Measurements from ENCODE around the gene RPL7A. TPM values are rescaled to one million over a fixed set of nuclear protein-coding genes. Genes with fewer than 3 reads are reported as not detected.
A peak's percentile ranks its signal among the peaks of the same experiment; 100 is the strongest.

The RPL7A gene
- total RNA-seq, 1 donor from 2014 or later, result 2,045 TPM

DNA sequence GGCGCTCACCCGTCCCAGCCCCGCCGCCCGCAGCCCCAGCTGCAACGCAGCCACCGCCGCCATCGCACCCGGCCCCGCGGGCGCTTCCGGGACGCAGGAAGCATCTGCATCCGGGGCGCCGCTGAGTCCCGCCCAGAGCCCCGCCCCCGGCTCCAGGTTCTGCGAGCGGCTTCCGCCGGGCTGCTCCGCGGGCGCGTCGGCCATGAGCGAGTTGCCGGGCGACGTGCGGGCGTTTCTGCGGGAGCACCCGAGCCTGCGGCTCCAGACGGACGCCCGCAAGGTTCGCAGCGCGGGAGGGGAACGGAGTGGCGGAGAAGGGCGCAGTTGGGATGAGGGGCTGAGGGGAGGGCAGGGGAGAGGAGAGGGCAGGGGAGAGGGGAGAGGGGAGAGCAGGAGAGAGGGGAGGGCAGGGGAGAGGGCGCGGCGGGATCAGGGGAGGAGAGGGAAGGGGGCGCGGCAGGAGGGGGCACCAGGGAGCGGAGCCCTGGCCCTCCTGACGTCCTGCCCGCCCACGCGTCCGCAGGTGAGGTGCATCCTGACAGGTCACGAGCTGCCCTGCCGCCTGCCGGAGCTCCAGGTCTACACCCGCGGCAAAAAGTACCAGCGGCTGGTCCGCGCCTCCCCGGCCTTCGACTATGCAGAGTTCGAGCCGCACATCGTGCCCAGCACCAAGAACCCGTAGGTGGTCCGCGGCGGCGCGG lies 8.5 kb downstream of the RPL7A start, which contains the start of the genes SURF1 and SURF2:
SURF1 (minus strand) TSS at position 97 of the 701 bp plus-strand sequence; CDS start at position 63, 34 bp downstream.
SURF2 (plus strand) TSS at position 160 of the 701 bp plus-strand sequence; CDS start at position 203, 43 bp downstream.
- Mint-ChIP-seq H3K9me3 (ENCODE audit: low read depth) (no peaks in the 10 kb centered on the region), H3K27ac (peak within 1 kb of the TSS; percentile 95), H3K4me1 (ENCODE audit: low read depth) (peaks cover 8% of the 10 kb centered on the region), H3K4me3 (ENCODE audit: low read depth) (peak within 1 kb of the TSS; percentile 89), H3K36me3 (ENCODE audit: insufficient read depth) (peaks cover 12% of the 10 kb centered on the region), H3K27me3 (no peaks in the 10 kb centered on the region)
- TF ChIP-seq, protein P1, sequence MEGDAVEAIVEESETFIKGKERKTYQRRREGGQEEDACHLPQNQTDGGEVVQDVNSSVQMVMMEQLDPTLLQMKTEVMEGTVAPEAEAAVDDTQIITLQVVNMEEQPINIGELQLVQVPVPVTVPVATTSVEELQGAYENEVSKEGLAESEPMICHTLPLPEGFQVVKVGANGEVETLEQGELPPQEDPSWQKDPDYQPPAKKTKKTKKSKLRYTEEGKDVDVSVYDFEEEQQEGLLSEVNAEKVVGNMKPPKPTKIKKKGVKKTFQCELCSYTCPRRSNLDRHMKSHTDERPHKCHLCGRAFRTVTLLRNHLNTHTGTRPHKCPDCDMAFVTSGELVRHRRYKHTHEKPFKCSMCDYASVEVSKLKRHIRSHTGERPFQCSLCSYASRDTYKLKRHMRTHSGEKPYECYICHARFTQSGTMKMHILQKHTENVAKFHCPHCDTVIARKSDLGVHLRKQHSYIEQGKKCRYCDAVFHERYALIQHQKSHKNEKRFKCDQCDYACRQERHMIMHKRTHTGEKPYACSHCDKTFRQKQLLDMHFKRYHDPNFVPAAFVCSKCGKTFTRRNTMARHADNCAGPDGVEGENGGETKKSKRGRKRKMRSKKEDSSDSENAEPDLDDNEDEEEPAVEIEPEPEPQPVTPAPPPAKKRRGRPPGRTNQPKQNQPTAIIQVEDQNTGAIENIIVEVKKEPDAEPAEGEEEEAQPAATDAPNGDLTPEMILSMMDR (IDR thresholded peaks at IDR 0.05; ENCODE audit: unreplicated experiment), result peak; percentile 29
- peak; percentile 79 for DNase-seq (ENCODE audit: low spot score, unreplicated experiment)

DNA sequence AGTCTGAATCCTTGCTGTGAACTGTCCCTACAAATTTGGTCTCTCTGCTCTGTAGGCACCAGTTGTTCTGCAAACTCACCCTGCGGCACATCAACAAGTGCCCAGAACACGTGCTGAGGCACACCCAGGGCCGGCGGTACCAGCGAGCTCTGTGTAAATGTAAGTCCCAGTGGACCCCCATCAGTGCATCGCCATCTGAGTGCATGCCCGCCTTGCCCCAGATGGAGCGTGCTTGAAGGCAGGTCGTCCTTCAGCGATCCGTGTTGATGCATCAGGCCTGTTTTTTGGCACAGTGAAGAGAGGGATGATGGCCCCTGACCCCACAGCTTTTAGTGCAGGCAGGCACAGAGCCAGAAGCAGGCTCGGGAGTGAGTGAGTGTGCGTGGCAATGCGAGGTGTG lies 9.6 kb downstream of the RPL7A start:
- H3K4me3 Mint-ChIP-seq (ENCODE audit: low read depth), result peak overlapping the region; percentile 74
- H3K27me3 Mint-ChIP-seq, result no peaks in the 10 kb centered on the region
- peaks cover 8% of the 10 kb centered on the region for H3K4me1 Mint-ChIP-seq (ENCODE audit: low read depth)
- no peaks in the 10 kb centered on the region for H3K9me3 Mint-ChIP-seq (ENCODE audit: low read depth)
- H3K36me3 Mint-ChIP-seq (ENCODE audit: insufficient read depth), result peaks cover 11% of the 10 kb centered on the region
- TF ChIP-seq, protein P1 (IDR thresholded peaks at IDR 0.05; ENCODE audit: unreplicated experiment), result no peak
- DNase-seq (ENCODE audit: low spot score, unreplicated experiment), result no peak
- no peak overlapping the region for H3K27ac Mint-ChIP-seq

GRCh38 chr9:133359399-133360175 lies 11.6 kb downstream of the RPL7A start:
- TF ChIP-seq, protein P1 (IDR thresholded peaks at IDR 0.05; ENCODE audit: unreplicated experiment), result peak; percentile 44
- H3K4me3 Mint-ChIP-seq (ENCODE audit: low read depth), result peak overlapping the region; percentile 21

DNA sequence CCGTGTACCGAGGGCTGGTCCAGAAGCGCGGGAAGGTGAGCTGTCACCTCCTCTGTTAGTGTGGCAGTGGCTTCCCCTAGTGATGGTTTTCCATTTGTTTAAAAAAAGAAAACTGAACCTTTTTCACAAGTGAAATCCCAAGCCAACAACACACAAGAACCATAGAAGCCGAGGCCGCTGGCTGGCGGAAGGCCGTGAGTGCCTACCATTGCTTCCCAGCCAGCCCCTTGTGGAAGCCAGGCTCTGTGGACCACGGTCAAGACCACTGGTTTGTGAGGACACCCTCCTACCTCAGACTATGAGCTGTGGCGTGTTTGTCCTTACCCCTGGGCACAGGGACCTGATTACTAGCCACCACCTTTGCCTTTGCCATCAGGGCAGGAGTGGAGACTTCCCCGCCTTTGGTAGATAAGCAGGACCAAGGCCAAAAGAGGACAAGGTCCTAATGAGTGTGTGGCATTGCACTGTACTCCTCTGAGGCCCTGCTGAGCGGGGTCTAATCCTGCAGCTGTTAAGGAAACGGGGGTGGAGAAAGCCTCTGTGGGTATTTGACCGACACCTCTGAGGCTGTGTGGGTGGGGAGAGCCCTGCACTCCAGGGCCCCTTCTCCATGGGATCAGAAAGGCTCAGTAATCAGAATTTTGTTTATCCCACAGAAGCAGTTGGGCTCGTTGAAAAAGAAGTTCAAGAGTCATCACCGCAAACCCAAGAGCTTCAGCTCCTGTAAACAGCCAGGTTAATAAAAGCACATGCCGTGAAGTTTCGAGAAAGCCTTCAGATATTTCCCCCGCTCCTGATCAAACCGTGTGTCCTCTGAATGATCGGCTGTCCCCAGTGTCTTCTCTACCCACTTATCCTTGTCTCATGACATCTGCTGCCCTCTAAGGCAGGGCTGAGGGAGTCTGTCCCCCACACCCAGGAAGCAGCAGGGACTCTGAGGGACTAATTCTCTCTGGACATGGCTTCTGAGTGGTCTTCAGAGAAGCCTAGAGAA lies 12.7 kb downstream of the RPL7A start:
- Mint-ChIP-seq H3K36me3 (ENCODE audit: insufficient read depth) (peaks cover 20% of the 10 kb centered on the region), H3K27ac (no peak overlapping the region), H3K27me3 (no peaks in the 10 kb centered on the region), H3K9me3 (ENCODE audit: low read depth) (no peaks in the 10 kb centered on the region), H3K4me3 (ENCODE audit: low read depth) (no peak overlapping the region), H3K4me1 (ENCODE audit: low read depth) (peaks cover 10% of the 10 kb centered on the region)
- TF ChIP-seq, protein P1 (IDR thresholded peaks at IDR 0.05; ENCODE audit: unreplicated experiment), result no peak
- DNase-seq (ENCODE audit: low spot score, unreplicated experiment), result no peak

More at GRCh38 chr9:133359399-133360175, 11.6 kb downstream of the RPL7A start:
- Mint-ChIP-seq H3K27ac (no peak overlapping the region), H3K36me3 (ENCODE audit: insufficient read depth) (peaks cover 17% of the 10 kb centered on the region), H3K27me3 (no peaks in the 10 kb centered on the region), H3K4me1 (ENCODE audit: low read depth) (peaks cover 9% of the 10 kb centered on the region), H3K9me3 (ENCODE audit: low read depth) (no peaks in the 10 kb centered on the region)
- DNase-seq (ENCODE audit: low spot score, unreplicated experiment), result no peak
